Neural progenitor cell (in vitro differentiated cells): ENCODE results near the gene LOXHD1.

Experiments used
- CTCF ChIP-seq: fragments of 200-600 bp; sonication (generic); IDR thresholded peaks from 2 replicates; pipeline ENCODE4 v1.5.1; 2017; ENCODE audit warnings: antibody characterized with exemption, mild to moderate bottlenecking
- EZH2 ChIP-seq: fragments of 200-600 bp; sonication (generic); IDR thresholded peaks from 2 replicates; pipeline ENCODE4 v1.6.1; 2017; ENCODE audit warnings: antibody characterized with exemption, mild to moderate bottlenecking, moderate library complexity

GRCh38 chr18:46587600-46587999 is 69.4 kb downstream of the LOXHD1 start:
- TF ChIP-seq CTCF (no peak), EZH2 (no peak)
